SU-DHL-6 (cell line): ENCODE data around the gene DNMBP.
"Not testable (repeated sequence)": the region's sequence is repeated elsewhere in the genome, so short reads cannot be mapped to it uniquely, and the experiment has no call there.

ENCODE experiments used
- H2AFZ ChIP-seq: fragments of 200-600 bp; sonication (generic); 2 replicates; pipeline ENCODE4 v1.6.1; 2014; ENCODE audit warnings: low read depth, mild to moderate bottlenecking, moderate library complexity, mixed read lengths, antibody characterized with exemption, low read length; ENCODE audit not compliant: severe bottlenecking
- H3F3A ChIP-seq: fragments of 200-600 bp; shearing (Covaris generic); 2 replicates; pipeline ENCODE4 v1.6.0; 2016; ENCODE audit warnings: antibody characterized with exemption, mild to moderate bottlenecking; ENCODE audit not compliant: insufficient read depth
- H3K27ac ChIP-seq: fragments of 200-600 bp; sonication (generic); 2 replicates; pipeline ENCODE4 v1.5.1; 2016; ENCODE audit warnings: low read depth, mild to moderate bottlenecking, low read length, moderate library complexity, mixed read lengths
- H3K27me3 ChIP-seq: fragments of 200-600 bp; sonication (generic), shearing (Covaris generic); 2 replicates; pipeline ENCODE4 v1.6.0; 2014; ENCODE audit warnings: mild to moderate bottlenecking, low read length
- H3K36me3 ChIP-seq: fragments of 200-600 bp; sonication (generic); 2 replicates; pipeline ENCODE4 v1.6.1; 2014; ENCODE audit warnings: mild to moderate bottlenecking, low read length, mixed read lengths
- H3K4me2 ChIP-seq: fragments of 300-600, 200-600 bp; shearing (Covaris generic), sonication (generic); 2 replicates; pipeline ENCODE4 v1.6.0; 2014; ENCODE audit warnings: low read length, low read depth, mild to moderate bottlenecking; ENCODE audit not compliant: poor library complexity, severe bottlenecking
- H3K4me3 ChIP-seq: fragments of 200-600 bp; sonication (generic); 2 replicates; pipeline ENCODE4 v1.5.1; 2014; ENCODE audit warnings: antibody characterized with exemption, low read length, mild to moderate bottlenecking, mixed read lengths; ENCODE audit not compliant: insufficient read depth, poor library complexity, severe bottlenecking
- H3K79me2 ChIP-seq: fragments of 200-600 bp; sonication (generic); 2 replicates; pipeline ENCODE4 v1.6.1; 2014; ENCODE audit warnings: mild to moderate bottlenecking, low read length, moderate library complexity; ENCODE audit not compliant: insufficient read depth
- H3K9ac ChIP-seq: fragments of 200-600 bp; sonication (generic); 2 replicates; pipeline ENCODE4 v1.7.0; 2014; ENCODE audit warnings: mild to moderate bottlenecking, low read length
- H3K9me2 ChIP-seq: fragments of 200-600 bp; sonication (generic); replicated peaks from 2 replicates; pipeline ENCODE4 v1.6.1; 2014; ENCODE audit warnings: low read length; ENCODE audit not compliant: insufficient read depth
- H3K9me3 ChIP-seq: fragments of 200-600 bp; sonication (generic); 2 replicates; pipeline ENCODE4 v1.6.1; 2014; ENCODE audit warnings: low read length, mixed read lengths; ENCODE audit not compliant: insufficient read depth
- H4K20me1 ChIP-seq: fragments of 200-600 bp; sonication (generic); 2 replicates; pipeline ENCODE4 v1.6.1; 2014; ENCODE audit warnings: low read depth, mild to moderate bottlenecking, antibody characterized with exemption, low read length, moderate library complexity, mixed read lengths
- CTCF ChIP-seq: fragments of 200-600 bp; sonication (generic); IDR thresholded peaks from one replicate; pipeline ENCODE4 v1.5.1; 2017; ENCODE audit warnings: antibody characterized with exemption, mild to moderate bottlenecking, low read length, moderate library complexity; ENCODE audit not compliant: insufficient read depth, poor library complexity, severe bottlenecking
- EZH2phosphoT487 ChIP-seq: fragments of 200-600 bp; sonication (generic), shearing (Covaris generic); conservative IDR thresholded peaks from 2 replicates; pipeline ENCODE4 v1.6.1; 2018; ENCODE audit warnings: mild to moderate bottlenecking, antibody characterized with exemption, low read length, moderate library complexity, mixed read lengths

The DNMBP gene

GRCh38 chr10:99841746-99842145 is 168.0 kb downstream of the DNMBP start:
- Histone ChIP-seq H3K27ac (no peak overlapping the region), H3K27me3 (no peaks in the 10 kb centered on the region), H3K4me3 (no peak overlapping the region), H4K20me1 (no peaks in the 10 kb centered on the region), H3K9ac (no peak overlapping the region), H2AFZ (no peak overlapping the region), H3K4me2 (no peak overlapping the region), H3F3A (no peaks in the 10 kb centered on the region), H3K36me3 (no peaks in the 10 kb centered on the region), H3K9me2 (no peaks in the 10 kb centered on the region), H3K9me3 (no peaks in the 10 kb centered on the region), H3K79me2 (no peaks in the 10 kb centered on the region)
- TF ChIP-seq EZH2phosphoT487 (no peak), CTCF (no peak)

GRCh38 chr10:99840859-99841258 is 168.9 kb downstream of the DNMBP start:
- not testable (repeated sequence) for H3K4me3 ChIP-seq, H3K36me3 ChIP-seq, H2AFZ ChIP-seq, H3K27ac ChIP-seq, H3K9ac ChIP-seq, H3K9me2 ChIP-seq, H3K4me2 ChIP-seq, H3K9me3 ChIP-seq, H3K27me3 ChIP-seq, H3K79me2 ChIP-seq, H4K20me1 ChIP-seq, H3F3A ChIP-seq

- H3K9me2 ChIP-seq = no peaks in the 10 kb centered on the region
- no peak overlapping the region for H3K27ac ChIP-seq
- no peak overlapping the region for H3K4me3 ChIP-seq
- no peak overlapping the region for H3K4me2 ChIP-seq
- no peaks in the 10 kb centered on the region for H3K79me2 ChIP-seq
- H3K27me3 ChIP-seq = no peaks in the 10 kb centered on the region
- H2AFZ ChIP-seq = no peak overlapping the region
- H3K9ac ChIP-seq = no peak overlapping the region
- H3K36me3 ChIP-seq = no peaks in the 10 kb centered on the region
- no peaks in the 10 kb centered on the region for H3K9me3 ChIP-seq
- H3F3A ChIP-seq = no peaks in the 10 kb centered on the region
- no peak for TF ChIP-seq EZH2phosphoT487
- no peak for TF ChIP-seq CTCF
- no peaks in the 10 kb centered on the region for H4K20me1 ChIP-seq
Measured at GRCh38 chr10:99836711-99837110, 173.0 kb downstream of the DNMBP start.

GRCh38 chr10:99835947-99836346 is 173.8 kb downstream of the DNMBP start:
- H3K4me2 ChIP-seq = no peak overlapping the region
- no peaks in the 10 kb centered on the region for H3K27me3 ChIP-seq
- H3K27ac ChIP-seq = no peak overlapping the region
- no peak overlapping the region for H3K9ac ChIP-seq
- H3K9me2 ChIP-seq = no peaks in the 10 kb centered on the region
- H3K79me2 ChIP-seq = no peaks in the 10 kb centered on the region
- H4K20me1 ChIP-seq = no peaks in the 10 kb centered on the region
- H2AFZ ChIP-seq = no peak overlapping the region
- H3K4me3 ChIP-seq = no peak overlapping the region
- H3K36me3 ChIP-seq = no peaks in the 10 kb centered on the region
- no peaks in the 10 kb centered on the region for H3F3A ChIP-seq
- no peaks in the 10 kb centered on the region for H3K9me3 ChIP-seq
- TF ChIP-seq EZH2phosphoT487 = no peak
- TF ChIP-seq CTCF = no peak
